ENCODE results near the gene UCMA.

DNA sequence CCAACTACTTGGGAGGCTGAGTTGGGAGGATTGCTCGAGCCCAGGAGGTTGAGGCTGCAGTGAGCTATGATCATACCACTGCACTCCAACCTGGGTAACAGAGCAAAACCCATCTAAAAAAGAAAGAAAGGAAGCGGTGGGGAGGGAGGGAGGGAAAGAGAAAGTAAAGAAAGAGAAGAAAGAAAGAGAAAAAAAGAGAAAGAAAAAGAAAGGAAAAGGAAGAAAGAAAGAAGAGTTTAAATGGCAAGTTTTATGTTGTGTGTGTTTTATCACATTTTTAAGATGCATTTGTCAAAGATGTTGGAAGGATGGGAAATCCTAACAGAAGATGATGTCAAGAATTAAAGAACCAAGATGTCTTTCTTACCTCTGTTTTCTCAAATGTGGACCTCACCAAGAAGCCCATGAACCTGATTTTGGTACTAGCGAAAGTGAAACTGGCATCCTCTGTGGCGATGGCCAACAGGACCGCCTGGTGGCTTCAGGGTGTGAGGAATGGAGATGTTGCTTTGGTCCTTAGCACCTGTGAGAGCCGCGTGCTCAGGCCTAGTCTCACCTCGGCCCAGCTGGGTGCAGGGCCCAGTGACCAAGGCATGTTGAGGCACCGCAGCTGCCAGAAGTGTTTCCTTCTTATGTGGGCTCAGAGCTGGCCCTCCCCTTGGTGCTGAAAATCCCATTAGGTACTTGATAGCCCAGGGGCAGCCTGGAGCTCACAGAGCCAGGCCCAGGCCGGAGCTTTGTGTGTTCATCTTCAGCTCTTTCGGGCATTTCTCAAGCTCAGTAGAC is 9.8 kb downstream of the UCMA start:
- TF ChIP-seq, protein P1, sequence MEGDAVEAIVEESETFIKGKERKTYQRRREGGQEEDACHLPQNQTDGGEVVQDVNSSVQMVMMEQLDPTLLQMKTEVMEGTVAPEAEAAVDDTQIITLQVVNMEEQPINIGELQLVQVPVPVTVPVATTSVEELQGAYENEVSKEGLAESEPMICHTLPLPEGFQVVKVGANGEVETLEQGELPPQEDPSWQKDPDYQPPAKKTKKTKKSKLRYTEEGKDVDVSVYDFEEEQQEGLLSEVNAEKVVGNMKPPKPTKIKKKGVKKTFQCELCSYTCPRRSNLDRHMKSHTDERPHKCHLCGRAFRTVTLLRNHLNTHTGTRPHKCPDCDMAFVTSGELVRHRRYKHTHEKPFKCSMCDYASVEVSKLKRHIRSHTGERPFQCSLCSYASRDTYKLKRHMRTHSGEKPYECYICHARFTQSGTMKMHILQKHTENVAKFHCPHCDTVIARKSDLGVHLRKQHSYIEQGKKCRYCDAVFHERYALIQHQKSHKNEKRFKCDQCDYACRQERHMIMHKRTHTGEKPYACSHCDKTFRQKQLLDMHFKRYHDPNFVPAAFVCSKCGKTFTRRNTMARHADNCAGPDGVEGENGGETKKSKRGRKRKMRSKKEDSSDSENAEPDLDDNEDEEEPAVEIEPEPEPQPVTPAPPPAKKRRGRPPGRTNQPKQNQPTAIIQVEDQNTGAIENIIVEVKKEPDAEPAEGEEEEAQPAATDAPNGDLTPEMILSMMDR (IDR thresholded peaks at IDR 0.05 in 8 of 11, conservative IDR thresholded peaks at IDR 0.05 in 3 of 11) = no peak
- no peak for TF ChIP-seq POLR2A (IDR thresholded peaks at IDR 0.05)

Measured in spleen (tissue), 7 donors.